Ishikawa (cell line): ENCODE measurements around the gene CIAO2B.

Experiments used
- CEBPB ChIP-seq: IDR thresholded peaks from 2 replicates; pipeline ENCODE4 v1.6.1; 2012
- CREB1 ChIP-seq: IDR thresholded peaks from 2 replicates; pipeline ENCODE4 v1.6.1; 2012; ENCODE audit warnings: low read depth
- EGR1 ChIP-seq: IDR thresholded peaks from 2 replicates; pipeline ENCODE4 v1.6.1; 2012
- EP300 ChIP-seq: IDR thresholded peaks from 2 replicates; pipeline ENCODE4 v1.6.1; 2012; ENCODE audit warnings: borderline replicate concordance
- FOXM1 ChIP-seq: IDR thresholded peaks from 2 replicates; pipeline ENCODE4 v1.6.1; 2012; ENCODE audit warnings: low read depth, borderline replicate concordance
- MAX ChIP-seq: IDR thresholded peaks from 2 replicates; pipeline ENCODE4 v1.6.1; 2012
- NFIC ChIP-seq: IDR thresholded peaks from 2 replicates; pipeline ENCODE4 v1.6.1; 2012
- RAD21 ChIP-seq: IDR thresholded peaks from 2 replicates; pipeline ENCODE4 v1.6.1; 2012; ENCODE audit warnings: low read depth
- REST ChIP-seq: IDR thresholded peaks from 2 replicates; pipeline ENCODE4 v1.6.1; 2012; ENCODE audit warnings: low read depth, mild to moderate bottlenecking
- TAF1 ChIP-seq: IDR thresholded peaks from 2 replicates; pipeline ENCODE4 v1.6.1; 2012; ENCODE audit warnings: low read depth, mild to moderate bottlenecking
- TCF12 ChIP-seq: IDR thresholded peaks from 2 replicates; pipeline ENCODE4 v1.6.1; 2012; ENCODE audit warnings: low read depth
- TEAD4 ChIP-seq: IDR thresholded peaks from 2 replicates; pipeline ENCODE4 v1.6.1; 2012
- USF1 ChIP-seq: IDR thresholded peaks from 2 replicates; pipeline ENCODE4 v1.6.1; 2012
- YY1 ChIP-seq: IDR thresholded peaks from 2 replicates; pipeline ENCODE4 v1.6.1; 2012; ENCODE audit warnings: low read depth
- ZBTB7A ChIP-seq: IDR thresholded peaks from 2 replicates; pipeline ENCODE4 v1.6.1; 2012; ENCODE audit warnings: low read depth

Gene CIAO2B

GRCh38 chr16:66935314-66936011, 1.3 kb upstream of the CIAO2B start, which contains the start of gene CES2:
Gene CES2, plus strand, starts transcription at chr16:66935516. Its CDS starts 120 bp downstream, at chr16:66935636.
- TF ChIP-seq USF1 (no peak), RAD21 (no peak), CREB1 (no peak), ZBTB7A (no peak), EGR1 (no peak), TEAD4 (no peak), MAX (no peak), FOXM1 (no peak), NFIC (no peak), YY1 (no peak), TAF1 (no peak), REST (no peak), CEBPB (no peak), EP300 (no peak)

GRCh38 chr16:66934839-66935313, 674 bp upstream of the CIAO2B start:
- TF ChIP-seq ZBTB7A, result peak; percentile 38; the same call in 1 of the 2 replicates

- TF ChIP-seq REST (no peak), NFIC (no peak), TEAD4 (no peak), EP300 (no peak)
Measured at GRCh38 chr16:66933776-66934137, 445 bp downstream of the CIAO2B start.

- TF ChIP-seq NFIC, result no peak
- TF ChIP-seq CEBPB, result no peak
- TF ChIP-seq YY1, result no peak
- TF ChIP-seq CREB1, result no peak
- no peak for TF ChIP-seq TCF12
- no peak for TF ChIP-seq EGR1
- TF ChIP-seq EP300, result no peak
- no peak for TF ChIP-seq RAD21
- no peak for TF ChIP-seq REST
- TF ChIP-seq TEAD4, result no peak
- TF ChIP-seq MAX, result no peak
- TF ChIP-seq TAF1, result no peak
- TF ChIP-seq FOXM1, result no peak
- no peak for TF ChIP-seq ZBTB7A
Measured at GRCh38 chr16:66932076-66932475, 2.1 kb downstream of the CIAO2B start.

- TF ChIP-seq YY1, result no peak
- TF ChIP-seq USF1, result no peak
- TF ChIP-seq CREB1, result no peak
- TF ChIP-seq FOXM1, result no peak
- TF ChIP-seq RAD21, result no peak
- no peak for TF ChIP-seq ZBTB7A
Measured at GRCh38 chr16:66931665-66932064, 2.5 kb downstream of the CIAO2B start.
